ENCODE measurements around the gene PKP1.

The PKP1 gene

DNA sequence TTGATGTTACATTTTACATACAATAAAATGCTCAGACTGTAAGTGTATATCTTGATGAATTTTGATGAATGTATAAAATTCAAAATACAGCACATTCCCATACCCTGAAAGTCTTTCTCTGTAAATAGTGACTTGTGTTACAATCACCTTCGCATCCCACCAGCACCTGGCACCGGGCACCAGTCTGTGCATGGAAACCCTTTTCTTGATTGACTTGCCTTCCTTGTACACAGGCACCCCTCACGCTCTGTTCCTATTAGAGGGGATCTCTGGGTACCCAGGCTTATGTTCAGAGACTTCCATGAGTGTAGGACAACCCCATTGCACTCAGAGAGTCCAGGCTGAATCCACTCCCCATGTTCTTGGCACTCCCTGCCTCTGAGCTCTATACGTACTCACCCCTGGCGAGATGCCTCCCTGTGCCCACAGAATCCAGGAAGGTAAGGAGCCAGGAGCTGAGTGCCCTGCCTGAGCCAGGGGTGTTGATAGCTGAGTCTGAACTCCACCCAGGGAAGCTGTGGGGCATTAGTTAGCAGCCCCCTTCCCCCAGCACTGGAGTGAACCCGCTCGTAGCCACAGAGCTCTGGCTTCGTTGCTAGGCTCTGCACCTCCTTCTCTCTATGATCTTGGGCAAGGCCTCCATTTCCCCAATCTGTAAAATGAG lies 22.5 kb upstream of the PKP1 start:
- no peak for DNase-seq

DNA sequence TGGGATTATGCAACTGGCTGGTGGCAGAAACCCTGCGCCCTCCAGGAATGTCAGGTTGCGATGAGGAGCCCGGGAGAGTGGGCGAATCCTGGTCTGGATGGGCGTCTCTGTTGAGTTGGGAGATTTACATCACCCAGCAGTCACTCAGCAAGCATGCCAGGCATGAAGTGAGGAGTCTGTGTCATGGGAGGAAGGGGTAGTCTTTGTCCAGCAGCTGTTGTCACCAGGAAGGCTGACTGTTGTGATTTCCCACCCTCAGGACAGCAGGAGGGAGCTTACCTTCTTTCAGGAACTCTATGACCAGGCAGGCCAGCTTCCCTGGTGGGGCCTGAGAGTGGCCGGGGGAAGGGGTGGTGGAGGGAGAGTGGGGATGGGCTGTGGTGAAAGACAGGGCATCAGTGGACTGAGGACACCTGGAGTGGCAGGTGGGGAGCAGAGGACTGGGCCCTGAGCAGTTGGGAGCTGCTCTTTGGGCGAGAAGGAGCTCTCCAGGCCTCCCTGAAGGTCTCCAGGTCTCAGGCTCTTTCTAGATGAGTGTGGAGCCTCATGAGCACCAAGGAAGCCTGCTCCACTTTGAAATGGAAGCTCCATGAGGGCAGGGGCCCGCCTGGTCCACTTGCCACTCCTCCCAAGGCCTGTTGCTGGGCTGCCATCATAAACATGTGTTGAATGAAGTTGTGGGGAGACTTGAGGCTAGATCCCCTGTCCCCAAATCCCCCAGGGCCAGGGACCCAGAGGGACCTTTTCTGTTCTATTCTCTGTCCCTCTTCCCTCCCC lies 21.3 kb upstream of the PKP1 start:
- DNase-seq, result no peak

DNA sequence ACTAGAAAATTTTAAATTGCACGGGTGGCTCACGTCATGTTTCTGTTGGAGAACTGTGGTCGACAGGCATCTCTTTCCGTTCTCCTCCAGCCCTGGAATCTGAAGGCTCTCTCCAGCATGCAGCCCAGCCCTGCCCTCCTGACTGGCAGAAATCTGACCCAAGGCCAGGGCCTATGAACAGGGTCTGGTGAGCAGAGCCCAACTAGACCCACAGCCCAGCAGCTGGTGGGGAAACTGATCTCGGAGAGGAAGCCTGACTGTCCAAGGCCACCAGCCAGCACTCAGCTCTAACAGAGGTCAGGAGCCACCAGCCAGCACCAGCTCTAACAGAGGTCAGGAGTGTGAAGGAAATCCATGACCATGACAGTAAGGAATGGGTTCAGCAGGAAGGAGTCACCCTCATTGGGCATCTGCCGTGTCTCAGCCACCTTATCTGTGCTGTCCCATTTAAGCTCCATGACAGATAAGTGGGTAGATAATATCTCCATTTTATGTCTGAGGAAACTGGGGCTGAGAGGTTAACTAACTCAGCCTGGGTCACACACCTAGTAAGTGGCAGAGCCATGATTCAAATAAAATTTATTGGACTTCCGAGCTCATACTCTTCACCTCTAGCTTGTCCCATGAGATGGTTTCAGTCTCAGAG lies 20.2 kb upstream of the PKP1 start:
- no peak for DNase-seq

DNA sequence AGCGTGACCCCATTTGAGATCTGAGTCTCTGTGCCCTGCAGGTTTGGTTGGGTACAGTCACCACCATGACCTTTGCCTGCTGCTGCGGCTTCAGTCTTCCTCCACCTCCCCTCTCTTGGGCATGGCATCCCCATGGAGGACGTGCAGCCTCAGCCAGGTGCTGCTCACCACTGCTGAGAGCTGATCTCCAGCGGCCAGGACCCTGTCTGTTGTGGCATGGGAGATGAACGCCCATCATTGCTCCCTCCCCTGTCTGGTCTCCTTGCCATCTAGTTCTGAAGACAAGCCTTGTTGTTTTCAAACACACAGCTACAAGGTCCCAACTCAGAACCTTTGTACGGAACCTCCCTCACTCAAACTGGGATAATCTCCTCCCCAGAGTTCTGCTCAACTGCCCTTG lies 19.2 kb upstream of the PKP1 start:
- DNase-seq, result no peak

DNA sequence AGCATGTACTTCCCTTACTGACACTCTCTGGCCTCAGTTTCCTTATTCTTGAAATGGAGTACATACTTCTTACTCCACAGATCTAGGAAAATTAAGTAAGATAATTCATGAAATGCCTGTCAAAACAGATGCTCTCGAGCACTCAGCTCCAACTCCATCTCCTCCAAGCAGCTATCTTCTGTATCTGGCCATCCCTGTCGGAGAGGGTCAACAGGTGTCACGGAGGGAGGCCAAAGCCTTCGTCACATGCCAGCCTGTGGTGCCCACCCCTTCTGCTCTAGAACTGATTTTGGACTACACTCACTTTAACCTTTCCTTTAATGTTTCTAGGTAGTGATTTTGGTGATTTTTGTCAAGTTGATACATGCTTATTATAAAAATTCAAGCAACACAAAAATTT lies 18.8 kb upstream of the PKP1 start:
- no peak for DNase-seq

DNA sequence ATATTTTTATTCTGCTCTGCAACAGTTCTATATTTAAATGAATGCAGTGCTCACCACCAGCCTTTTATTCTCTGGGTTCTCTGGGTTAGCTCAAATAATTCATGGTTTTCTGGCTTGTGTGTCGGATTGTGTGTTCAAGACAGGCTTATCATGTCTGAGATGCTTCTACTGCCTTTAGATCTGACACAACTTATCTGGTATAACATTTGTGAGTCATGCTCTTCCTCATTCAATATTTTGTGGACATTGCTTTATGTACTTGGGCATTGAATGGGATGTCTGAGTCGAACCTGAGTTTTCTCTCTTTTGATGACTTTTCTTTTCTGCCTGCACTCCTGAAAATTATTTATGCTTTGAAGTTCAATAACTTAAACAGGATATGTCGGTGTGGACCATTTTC lies 17.6 kb upstream of the PKP1 start:
- DNase-seq, result no peak

DNA sequence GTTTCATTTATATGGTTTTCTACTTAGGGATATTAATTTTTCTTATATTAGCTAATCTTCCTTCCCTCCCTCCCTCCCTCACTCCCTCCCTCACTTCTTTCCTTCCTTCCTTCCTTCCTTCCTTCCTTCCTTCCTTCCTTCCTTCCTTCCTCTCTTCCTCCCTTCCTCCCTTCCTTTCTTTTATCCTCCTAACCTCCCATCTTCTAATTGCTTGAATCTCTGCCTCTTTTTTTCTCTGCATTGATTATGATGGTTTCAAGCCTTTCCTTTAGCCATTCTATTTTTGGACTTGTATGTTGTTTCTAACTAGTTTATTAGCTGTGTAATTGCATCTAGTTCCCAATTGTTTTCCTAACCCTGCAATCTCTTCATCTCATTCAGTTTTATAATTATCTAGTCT lies 17.0 kb upstream of the PKP1 start:
- no peak for DNase-seq

DNA sequence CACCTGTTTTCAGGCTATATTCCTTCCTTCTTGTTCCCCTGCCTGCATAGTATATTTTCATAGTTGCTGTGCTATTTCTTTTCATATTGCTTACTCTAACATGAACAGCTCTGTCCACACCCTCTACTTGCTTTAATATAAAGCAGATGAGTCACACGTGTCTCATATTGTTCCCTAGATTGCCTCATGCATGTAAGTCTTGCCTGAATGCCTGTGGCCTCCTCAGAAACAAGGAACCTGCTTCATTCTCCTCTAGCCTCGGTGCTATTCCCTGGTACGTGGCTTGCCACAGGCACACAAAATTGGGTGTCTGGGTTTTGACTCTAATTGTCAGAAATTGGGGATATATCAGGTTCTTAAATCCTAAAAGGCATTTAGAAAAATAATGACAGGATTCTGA lies 16.5 kb upstream of the PKP1 start:
- no peak for DNase-seq

DNA sequence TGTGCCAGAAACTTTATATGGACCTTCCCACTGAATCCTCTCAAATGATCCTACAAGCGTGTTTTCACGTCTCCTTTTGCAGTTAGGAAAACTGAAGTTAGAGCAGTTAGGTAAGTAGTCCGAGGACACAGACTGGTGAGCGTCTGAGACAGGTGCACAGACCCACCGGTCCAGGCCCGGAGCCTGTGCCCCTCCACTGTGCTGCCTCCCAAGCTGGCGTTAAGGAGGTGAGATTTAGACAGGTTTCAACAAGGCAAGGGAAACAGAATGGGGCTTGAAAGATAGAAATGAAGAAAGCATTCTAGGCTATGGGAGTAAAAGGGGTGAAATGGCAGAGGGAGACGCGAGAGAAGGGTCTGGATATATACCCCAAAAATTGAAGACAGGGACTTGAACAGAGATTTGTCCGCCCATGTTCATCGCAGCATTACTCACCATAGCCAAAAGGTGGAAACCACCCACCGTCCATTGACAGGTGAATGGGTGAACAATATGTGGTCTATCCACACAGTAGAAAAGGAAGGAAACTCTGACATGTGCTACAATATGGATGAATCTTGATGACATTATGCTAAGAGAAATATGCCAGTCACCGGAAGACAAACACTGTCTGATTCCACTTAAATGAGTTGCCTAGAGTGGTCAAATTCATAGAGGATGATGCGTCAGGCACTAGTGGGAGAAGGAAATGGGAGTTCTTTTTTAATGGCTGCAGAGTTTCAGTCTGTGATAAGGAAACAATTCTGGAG lies 15.7 kb upstream of the PKP1 start:
- DNase-seq, result no peak

DNA sequence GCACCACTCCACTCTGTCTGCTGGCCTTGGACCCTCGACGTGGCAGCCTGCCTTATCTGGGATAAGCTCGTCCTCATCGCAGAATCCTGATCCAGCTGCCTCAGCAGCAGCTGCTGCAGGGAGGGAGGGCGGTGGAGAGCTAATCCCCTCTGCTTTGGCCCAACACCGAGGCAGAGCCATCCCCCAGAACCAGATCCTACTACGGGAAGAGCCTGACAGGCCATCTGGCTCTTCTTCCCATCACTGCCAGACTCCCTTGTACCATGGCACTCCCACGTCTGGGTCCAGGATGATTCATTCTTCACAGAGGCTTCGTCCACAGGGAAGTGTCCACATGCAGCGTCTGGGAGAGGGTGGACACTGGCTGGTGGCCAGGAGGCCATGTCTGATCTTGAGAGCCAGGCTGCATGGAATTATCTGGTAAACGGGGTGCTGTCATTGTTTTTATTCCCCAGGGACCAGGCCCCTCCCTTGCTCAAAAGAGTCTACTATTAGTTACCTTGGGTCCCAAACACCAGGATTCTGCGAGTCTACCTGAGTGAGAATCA lies 14.6 kb upstream of the PKP1 start:
- no peak for DNase-seq

DNA sequence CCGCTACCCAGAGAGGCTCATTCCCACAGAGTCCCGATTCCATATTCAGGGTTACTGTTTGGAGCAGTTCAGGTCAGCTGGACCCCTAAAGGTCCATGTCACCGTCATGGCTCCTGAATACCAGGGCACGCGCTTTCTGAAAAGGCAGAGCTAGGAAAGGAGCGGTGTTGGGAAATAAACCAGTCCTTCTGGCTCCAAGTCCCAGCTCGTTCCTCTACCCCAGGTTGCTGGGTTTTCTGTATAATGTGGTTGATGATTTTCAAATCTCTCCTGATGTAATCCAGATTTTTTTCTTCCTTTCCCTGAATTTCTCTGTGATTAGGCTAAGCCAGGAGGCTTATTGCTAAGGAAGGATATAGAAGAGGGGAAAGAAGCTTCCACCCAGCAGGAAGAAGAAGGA lies 14.0 kb upstream of the PKP1 start:
- no peak for DNase-seq

DNA sequence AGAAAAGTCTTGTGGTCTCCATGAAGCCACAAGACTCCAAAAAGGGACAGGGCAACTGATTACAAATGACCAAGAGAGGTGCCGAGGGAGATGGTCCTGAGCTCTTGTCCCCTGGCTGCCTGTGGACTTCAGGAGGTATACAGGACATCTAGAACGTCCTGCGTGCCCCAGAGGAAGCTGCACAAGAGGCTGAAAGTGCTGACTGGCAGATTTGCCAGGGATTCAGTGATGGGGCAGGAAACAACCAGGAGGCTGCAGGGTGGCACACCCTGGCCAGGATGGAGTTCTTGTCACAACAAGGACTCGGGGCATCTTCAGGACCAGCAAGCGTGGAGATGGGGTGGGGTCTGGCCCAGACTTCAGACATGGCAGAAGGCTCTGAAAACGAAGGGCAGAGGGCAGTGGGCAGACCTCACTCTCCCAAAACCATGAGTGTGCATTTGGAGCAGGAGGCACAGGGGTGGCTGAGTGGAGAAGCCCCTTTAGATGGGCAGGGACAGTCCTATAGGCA lies 13.4 kb upstream of the PKP1 start:
- no peak for DNase-seq

DNA sequence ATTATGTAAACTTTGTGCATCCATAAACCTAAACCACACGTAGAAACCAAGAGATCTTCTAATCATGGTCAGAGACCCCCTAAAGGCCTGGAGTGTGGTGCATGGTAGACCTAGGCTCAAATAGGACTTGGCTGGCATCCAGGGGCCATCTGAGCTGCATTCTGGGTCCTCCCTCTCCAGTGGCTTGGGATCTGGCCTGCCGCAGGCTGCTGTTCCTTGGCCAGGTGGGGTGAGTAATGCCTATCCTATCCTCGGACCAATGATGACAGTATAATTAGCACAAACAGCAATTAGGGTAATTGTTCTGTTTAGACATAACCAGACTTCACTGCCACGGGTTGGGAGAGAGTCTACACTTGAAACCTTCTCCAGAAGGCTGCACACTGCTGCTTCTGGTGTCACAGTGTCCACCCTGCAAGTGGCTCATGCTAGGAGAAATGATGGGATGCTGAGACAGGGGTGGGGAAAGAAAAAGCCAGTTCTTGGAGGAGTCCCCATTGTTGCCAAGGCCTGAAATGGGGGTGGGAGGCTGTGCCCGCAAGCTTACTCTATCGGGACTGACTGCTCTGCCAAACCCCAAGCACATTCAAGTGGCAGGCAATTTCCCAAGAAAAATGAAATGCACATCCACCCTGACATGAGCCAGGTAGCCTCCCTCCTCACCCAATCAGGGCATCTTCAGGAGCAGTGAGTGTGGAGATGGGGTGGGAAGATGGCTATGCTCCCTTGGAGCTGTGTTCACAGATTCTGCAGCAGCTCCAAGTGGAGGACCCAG lies 12.5 kb upstream of the PKP1 start:
- DNase-seq, result no peak

DNA sequence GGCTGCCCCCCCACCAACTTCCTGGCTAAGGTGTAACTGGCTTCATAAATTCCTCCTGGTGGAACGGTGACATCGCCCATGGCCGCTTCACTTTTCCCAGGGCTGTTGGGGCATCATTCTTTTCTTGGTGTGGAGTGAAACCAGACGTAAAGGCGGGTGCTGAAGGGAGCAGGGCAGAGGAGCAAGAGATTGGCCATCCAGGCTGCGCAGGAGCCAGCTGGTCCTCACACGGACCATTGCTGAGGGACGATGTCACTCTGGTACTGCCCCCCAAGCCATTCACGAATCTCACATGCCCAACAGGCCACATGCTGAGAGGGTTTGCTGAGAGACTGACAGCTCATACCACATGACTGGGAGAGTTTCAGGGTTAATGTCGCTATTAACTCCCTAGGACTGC lies 10.5 kb upstream of the PKP1 start:
- no peak for DNase-seq

DNA sequence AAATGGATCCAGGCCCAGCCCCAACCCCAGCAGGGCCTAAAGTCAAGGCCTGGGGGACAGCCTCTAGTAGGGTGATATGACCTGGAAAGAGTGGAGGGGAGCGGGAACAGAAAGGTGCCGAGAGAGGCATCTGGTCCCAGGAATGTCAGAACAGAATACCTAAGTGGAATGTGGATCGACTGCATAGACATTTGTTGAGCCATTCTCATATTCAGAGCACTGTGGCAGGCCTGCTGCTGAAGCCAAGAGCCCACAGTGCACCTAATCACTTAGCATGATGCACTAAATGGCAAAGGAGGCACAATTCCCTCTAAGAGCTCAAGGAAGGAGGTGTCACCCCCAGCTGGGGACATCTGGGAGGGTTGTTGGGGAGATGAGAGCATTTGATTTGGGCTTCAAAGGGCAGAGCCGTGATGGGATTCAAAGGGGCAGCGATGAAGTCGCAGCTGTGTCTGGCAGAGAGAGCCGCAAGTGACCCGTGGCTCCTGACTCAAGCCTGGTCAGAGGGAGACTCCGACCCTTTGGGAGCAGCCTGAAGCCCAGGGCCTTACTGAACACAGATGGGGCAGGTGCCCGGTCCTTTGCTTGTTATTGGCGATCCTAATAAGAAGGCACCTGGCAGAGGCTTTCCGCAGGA lies 8.6 kb upstream of the PKP1 start:
- DNase-seq, result no peak

DNA sequence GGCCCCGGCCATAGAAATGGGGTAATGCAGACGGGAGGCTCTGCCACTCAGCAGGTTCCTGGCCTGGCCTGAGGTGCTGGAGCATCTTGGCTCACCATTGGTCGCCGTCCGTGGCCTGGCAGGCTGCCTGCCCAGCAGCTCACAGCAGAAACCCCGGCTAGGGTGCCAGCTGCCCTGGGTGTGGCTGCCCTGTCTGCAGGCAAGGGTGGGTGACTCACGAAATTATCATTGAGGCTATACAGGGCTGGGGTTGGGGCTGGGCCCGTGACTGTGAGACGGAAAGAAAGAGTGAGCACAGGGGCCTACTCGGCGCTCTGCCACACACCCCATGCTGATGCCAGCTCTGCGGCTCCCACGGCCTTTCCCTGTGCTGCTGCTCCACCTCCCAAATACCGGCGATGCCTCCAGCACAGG lies 8.0 kb upstream of the PKP1 start:
- DNase-seq, result no peak

DNA sequence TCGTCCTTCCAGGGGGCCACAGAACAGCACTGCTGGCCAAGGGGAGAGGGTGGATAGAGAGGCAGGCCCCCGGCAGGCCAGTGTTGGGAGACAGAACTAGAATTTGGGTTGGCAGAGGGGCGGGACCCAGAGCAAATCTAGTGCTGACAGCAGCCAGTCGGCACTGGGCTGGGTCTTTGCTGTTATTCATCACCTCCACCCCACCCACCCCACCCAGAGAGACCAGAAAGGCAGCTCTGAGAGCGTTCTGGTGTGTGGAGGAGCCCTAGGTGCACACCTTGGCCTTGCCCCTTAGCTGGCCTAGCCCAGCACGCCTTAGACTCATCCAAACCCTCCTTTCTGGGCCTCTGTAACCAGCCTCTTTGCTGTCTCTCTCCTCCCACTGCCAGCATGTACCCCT lies 6.4 kb upstream of the PKP1 start:
- DNase-seq, result no peak

DNA sequence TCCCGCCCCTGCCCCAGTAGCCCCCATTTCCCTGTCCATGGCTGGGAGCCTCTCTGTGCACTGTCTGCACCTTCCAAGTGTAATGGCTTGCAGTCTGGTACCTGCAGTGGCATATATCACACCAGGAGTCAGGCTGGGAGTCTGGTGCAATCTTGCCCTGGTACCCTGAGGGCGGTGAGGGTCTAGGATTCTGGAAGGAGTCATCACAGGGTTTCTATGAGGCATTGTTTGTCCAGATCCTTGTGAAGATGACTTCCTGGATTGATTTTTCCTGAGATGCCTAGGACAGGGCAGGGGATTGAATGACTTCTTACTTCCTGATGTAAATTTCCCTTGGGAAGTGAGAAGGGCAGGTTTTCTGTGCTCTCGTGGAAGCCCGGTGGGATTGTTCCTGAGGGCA lies 5.9 kb upstream of the PKP1 start:
- no peak for DNase-seq

DNA sequence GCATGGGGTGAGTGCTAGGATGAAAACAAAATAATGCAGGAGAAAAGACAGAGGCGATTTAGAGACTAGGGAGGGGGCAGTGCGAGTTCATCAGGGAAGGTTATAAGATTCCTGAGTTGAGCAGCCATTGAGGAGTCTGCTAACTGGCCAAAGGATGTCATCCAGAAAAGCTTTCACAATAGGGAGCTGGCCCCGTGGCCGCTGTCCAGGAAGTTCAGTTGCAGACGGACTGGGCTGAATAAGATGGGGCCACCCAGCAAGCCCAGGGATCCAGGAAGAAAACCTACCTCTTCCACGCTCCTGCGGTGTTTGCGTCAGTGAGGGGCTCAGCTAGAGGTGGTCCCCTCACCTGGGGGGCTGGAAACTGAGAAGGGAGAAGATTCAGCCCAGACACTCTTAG lies 4.0 kb upstream of the PKP1 start:
- no peak for DNase-seq

DNA sequence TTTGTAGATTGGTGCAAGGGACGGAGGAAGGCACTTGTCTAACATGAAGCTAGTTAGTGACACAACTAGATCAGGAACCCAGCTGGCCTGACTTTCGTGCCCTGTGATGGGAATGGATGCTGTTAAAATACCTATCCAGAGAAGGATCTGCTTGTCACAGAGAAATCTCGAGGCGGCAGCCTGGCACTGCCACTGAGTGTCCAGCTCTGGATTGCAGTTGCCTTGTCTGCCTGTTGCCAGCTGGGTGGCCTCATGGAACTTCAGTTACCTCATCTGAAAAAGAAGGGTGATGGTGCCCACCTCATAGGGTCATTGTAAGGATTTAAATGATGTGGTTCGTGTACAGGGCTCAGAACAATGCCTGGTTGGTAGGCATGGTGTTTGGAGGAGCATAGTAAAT lies 2.4 kb upstream of the PKP1 start:
- no peak for DNase-seq

DNA sequence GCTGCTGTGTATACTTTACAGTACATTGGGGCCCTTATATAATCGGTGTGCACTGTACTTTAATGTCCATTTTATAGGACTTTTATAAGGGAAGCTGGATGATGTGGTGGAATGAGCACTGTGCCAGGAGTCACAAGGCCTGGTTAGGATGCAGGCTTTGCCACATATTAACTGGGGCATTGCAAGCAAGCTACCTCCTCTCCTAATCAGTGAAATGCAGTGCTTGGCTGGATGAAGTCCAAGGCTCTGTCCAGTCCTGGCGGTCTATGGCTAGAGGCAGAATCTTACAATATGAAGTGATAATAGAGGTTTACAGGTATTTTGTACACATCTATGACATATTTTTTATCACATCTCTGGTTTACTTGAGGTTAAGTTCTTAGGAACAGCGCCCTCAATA lies 1.7 kb upstream of the PKP1 start:
- no peak for DNase-seq

DNA sequence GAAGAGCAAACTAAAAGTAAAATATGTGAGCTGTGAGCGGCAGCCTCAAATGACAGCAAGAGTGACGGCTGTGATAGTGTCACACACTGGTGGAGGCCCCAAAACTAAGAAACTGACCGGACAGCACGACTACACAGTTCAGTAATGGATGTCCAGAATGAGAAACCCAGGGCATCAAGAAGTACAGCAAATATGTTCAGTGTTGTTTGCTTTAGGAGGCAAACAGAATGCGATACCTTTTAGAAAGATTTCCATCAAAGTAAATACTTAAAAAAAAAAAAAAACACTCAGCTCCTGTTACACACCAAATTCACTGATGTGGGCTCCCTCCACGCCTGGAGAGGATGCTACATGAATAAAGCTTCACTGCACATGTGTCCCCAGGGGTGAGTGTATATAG lies 1.1 kb upstream of the PKP1 start:
- DNase-seq, result no peak
